ENCODE data around the gene CHCT1. TPM values are rescaled to one million over a fixed set of nuclear protein-coding genes. Genes with fewer than 3 reads are reported as not detected.
"Not testable (repeated sequence)": the region's sequence is repeated elsewhere in the genome, so short reads cannot be mapped to it uniquely, and the experiment has no call there.

The CHCT1 gene
- total RNA-seq, 4 donors from 2014 or later: not detected

DNA sequence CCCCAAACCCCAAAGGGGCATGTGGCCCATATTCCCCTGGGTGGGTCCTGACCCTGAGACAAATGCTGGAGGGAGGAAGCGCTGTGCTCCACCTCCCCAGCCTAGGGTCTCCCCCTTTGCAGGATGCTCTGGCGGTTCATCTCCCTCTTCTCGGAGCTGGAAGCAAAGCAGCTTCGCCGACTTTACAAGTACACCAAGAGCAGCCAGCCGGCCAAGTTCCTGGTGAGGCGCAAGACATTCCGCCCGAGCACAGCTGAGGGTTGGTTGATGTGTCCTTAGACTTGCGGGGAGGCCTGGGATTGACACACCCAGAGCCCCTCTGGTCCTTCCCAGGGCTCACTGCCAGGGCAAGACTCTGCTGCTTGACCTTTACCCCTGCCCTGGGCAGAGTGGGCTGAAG, 4.3 kb downstream of the CHCT1 start:
- Histone ChIP-seq H3K27me3 (no peaks in the 10 kb centered on the region), H3K36me3 (no peaks in the 10 kb centered on the region), H3K9me3 (no peaks in the 10 kb centered on the region), H3K4me1 (peaks cover 0 to 9% (median 0%) of the 10 kb centered on the region in 4 donors), H3K27ac (no peak overlapping the region), H3K4me3 (no peak overlapping the region)
- TF ChIP-seq, protein P1, sequence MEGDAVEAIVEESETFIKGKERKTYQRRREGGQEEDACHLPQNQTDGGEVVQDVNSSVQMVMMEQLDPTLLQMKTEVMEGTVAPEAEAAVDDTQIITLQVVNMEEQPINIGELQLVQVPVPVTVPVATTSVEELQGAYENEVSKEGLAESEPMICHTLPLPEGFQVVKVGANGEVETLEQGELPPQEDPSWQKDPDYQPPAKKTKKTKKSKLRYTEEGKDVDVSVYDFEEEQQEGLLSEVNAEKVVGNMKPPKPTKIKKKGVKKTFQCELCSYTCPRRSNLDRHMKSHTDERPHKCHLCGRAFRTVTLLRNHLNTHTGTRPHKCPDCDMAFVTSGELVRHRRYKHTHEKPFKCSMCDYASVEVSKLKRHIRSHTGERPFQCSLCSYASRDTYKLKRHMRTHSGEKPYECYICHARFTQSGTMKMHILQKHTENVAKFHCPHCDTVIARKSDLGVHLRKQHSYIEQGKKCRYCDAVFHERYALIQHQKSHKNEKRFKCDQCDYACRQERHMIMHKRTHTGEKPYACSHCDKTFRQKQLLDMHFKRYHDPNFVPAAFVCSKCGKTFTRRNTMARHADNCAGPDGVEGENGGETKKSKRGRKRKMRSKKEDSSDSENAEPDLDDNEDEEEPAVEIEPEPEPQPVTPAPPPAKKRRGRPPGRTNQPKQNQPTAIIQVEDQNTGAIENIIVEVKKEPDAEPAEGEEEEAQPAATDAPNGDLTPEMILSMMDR (IDR thresholded peaks at IDR 0.05): no peak
- TF ChIP-seq POLR2A (IDR thresholded peaks at IDR 0.05) (no peak), EP300 (IDR thresholded peaks at IDR 0.05) (no peak)
- WGBS, 2 donors: 86 to 91% methylated on average over 9 to 10 of the region's 10 CpGs
- DNase-seq (ENCODE audit: low spot score in 2 of 2): no peak

DNA sequence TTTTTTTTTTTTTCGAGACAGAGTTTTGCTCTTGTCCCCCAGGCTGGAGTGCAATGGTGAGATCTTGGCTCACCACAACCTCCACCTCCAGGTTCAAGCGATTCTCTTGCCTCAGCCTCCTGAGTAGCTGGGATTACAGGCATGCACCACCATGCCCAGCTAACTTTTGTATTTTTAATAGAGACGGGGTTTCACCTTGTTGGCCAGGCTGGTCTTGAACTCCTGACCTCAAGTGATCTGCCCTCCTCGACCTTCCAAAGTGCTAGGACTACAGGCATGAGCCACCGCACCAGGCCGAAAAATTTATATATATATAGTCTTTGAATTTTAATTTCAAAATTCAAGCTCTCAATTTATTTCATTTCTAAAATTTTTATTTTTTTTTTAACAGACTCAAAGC, 6.2 kb downstream of the CHCT1 start:
- H3K9me3 ChIP-seq; H3K27me3 ChIP-seq; H3K4me1 ChIP-seq; H3K27ac ChIP-seq; DNase-seq (ENCODE audit: low spot score in 2 of 2); H3K4me3 ChIP-seq; H3K36me3 ChIP-seq: not testable (repeated sequence)
- WGBS, 2 donors: 83 to 87% methylated on average over 6 of the region's 6 CpGs

DNA sequence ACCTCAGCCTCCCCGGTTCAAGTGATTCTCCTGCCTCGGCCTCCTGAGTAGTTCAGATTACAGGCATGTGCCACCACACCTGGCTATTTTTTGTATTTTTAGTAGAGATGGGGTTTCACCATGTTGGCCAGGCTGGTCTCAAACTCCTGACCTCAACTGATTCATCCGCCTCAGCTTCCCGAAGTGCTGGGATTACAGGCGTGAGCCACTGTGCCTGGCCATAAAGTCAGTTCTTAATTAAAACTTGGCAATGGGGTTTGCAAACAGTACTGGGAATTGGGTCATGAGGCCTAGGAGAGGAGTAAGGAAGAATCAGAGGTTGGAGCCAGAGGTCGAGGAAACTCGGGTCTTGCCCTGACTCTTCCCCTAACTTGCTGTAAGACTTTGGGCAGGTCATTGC, 8.3 kb downstream of the CHCT1 start:
- not testable (repeated sequence) for DNase-seq (ENCODE audit: low spot score in 2 of 2); H3K9me3 ChIP-seq; H3K4me1 ChIP-seq; H3K27me3 ChIP-seq; H3K27ac ChIP-seq; H3K36me3 ChIP-seq; H3K4me3 ChIP-seq
- 86 to 89% methylated on average over 7 of the region's 7 CpGs for WGBS, 2 donors

DNA sequence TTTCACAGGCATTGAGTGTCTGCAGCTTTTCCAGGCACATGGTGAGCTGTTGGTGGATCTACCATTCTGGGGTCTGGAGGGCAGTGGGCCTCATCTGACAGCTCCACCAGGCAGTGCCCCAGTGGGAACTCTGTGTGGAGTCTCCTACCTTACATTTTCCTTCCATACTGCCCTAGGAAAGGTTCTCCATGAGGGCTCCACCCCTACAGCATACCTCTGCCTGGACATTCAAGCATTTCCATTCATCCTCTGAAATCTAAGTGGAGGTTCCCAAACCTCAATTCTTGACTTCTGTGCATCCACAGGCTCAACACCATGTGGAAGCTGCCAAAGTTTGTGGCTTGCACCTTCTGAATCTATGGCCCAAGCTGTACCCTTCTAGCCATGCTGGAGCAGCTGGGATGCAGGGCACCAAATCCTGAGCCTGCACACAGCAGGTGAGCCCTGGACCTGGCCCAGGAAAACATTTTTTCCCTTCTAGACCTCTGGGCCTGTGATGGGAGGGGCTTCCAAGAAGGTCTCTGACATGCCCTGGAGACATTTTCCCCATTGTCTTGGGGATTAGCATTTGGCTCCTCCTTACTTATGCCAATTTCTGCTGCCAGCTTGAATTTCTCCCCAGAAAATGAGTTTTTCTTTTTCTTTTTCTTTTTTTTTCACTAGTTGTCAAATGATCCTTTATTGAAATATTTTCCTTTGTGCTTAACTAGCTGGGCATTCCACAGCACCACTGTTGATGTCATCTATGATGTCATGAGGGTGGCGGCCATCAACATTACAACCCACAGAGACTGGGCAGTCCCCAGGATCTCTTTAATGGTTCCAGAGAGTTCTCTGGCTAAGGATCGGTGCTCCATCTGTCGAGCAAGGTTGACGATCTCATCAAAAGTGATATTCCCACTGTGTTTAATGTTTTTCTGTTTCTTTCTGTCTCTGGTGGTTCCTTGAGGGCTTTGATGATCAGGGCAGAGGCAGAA, 11.0 kb downstream of the CHCT1 start:
- H3K4me3 ChIP-seq; H3K27ac ChIP-seq; H3K4me1 ChIP-seq; H3K27me3 ChIP-seq; DNase-seq (ENCODE audit: low spot score in 2 of 2); H3K36me3 ChIP-seq; H3K9me3 ChIP-seq: not testable (repeated sequence)
- WGBS, 2 donors: 89% methylated on average over 4 of the region's 4 CpGs

DNA sequence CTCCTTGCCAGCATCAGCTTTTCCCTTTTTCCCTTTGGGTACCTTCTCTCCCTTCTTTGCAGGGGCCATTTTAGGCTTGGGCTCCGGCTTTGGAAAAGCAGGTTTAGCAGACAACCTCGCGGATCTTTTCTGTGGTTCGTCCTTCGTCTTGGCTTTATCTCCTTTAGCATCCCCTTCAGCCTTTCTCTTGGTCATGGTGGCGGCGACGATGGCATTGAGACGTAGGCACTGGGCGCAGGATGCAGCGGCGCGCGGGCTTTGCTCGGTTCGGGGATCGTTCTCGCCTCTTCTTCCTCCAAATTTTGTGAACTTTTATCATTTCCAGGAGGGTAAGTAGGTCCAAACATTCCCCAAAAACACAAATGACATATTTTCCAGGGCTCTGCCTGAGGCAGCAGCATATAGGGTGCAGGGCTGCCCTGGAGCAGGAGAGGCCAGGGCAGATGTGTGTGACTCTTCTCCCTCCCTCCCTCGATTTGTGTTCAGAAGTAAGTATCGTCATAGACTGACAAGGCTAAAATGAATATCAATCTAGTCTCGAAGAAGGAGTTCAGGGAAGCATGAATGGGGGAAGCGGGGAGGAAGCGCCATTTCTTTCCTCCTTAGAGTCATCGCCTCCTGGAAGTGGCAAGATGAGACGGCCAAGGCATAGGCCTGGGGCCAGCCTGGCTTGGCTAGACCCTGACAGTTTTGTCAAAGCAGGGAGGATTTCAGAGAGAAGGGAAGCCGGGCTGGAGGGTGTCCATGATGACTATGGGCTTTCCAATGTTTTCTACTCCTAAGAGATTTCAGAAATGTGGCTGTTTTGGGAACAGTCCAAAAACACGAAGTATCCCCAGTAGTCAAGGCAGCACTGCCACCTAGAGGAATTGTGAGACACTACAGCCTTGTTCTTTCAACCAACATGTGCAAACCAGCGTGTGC, 13.2 kb downstream of the CHCT1 start:
- peak; percentile 60 to 96 for DNase-seq (ENCODE audit: low spot score in 2 of 2)
- Histone ChIP-seq H3K4me1 (peaks cover 0 to 10% (median 0%) of the 10 kb centered on the region in 4 donors), H3K27ac (peak overlapping the region in 1 of 4 donors; percentile 56), H3K36me3 (no peaks in the 10 kb centered on the region), H3K4me3 (no peak overlapping the region), H3K27me3 (no peaks in the 10 kb centered on the region), H3K9me3 (no peaks in the 10 kb centered on the region)
- 71% methylated on average over 28 of the region's 28 CpGs for WGBS, 2 donors
- TF ChIP-seq POLR2A (IDR thresholded peaks at IDR 0.05) (no peak), EP300 (IDR thresholded peaks at IDR 0.05) (peak in 1 of 2 donors; percentile 80)
- TF ChIP-seq, protein P1 (IDR thresholded peaks at IDR 0.05): peak; percentile 89 to 94 (median 90)

DNA sequence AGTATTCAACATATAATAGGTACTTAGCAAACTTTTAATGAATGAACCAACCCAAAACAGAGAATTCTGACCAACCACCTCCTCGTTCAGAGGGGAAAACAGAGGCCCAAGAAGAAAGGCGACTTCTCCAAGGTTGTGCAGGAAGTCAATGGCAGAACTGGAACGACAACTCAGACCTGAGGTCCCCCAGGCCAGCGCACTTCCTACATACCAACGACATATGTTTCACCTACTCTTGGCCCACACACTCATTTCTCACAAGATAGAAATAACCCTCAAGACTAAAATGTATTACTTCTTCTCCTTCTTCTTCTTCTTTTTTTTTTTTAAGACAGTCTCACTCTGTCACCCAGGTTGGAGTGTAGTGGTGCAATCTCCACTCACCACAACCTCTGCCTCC, 14.4 kb downstream of the CHCT1 start:
- DNase-seq (ENCODE audit: low spot score in 2 of 2): no peak
- Histone ChIP-seq H3K36me3 (no peaks in the 10 kb centered on the region), H3K4me3 (no peak overlapping the region), H3K27me3 (no peaks in the 10 kb centered on the region), H3K9me3 (no peaks in the 10 kb centered on the region), H3K4me1 (peaks cover 0 to 13% (median 2%) of the 10 kb centered on the region in 4 donors), H3K27ac (no peak overlapping the region)
- WGBS, 2 donors: 58 to 63% methylated on average over 5 of the region's 5 CpGs
- TF ChIP-seq, protein P1 (IDR thresholded peaks at IDR 0.05): no peak
- TF ChIP-seq POLR2A (IDR thresholded peaks at IDR 0.05) (no peak), EP300 (IDR thresholded peaks at IDR 0.05) (no peak)

Data from tibial nerve (tissue), 4 donors.